ENCODE measurements around the gene FAM117A.
"Not testable (repeated sequence)": the region's sequence is repeated elsewhere in the genome, so short reads cannot be mapped to it uniquely, and the experiment has no call there.

FAM117A gene

DNA sequence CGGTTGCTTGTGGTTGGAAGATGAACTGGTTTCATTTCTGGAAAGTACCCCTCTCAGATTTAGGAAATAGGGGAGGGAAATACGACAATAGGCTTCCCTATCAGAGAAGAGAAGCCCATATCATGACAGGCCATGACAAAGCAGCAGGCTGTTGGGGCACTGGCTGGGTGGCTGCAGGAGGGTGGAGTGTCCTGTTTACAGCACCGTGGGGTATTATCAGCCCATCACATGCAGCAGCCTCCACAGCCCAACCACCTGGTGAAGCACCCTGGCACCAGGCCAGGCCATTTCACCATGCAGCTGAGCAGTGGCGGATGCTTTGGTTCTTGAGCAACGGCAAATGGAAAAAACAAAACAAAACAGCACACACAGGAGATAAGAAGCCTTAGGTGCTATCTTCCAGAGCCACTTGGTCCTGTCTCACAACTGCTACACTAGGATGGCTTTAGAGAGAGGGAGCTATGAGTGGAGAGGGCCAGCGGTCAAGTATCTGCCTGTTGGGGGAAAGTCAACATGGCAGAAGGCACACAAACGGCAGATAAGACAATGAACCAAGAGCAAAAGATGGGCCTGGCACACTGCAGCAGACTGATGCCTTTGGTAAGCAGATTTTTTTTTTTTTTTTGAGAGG, 24.2 kb downstream of the FAM117A start:
- DNase-seq (ENCODE audit: low spot score): peak; percentile 65

DNA sequence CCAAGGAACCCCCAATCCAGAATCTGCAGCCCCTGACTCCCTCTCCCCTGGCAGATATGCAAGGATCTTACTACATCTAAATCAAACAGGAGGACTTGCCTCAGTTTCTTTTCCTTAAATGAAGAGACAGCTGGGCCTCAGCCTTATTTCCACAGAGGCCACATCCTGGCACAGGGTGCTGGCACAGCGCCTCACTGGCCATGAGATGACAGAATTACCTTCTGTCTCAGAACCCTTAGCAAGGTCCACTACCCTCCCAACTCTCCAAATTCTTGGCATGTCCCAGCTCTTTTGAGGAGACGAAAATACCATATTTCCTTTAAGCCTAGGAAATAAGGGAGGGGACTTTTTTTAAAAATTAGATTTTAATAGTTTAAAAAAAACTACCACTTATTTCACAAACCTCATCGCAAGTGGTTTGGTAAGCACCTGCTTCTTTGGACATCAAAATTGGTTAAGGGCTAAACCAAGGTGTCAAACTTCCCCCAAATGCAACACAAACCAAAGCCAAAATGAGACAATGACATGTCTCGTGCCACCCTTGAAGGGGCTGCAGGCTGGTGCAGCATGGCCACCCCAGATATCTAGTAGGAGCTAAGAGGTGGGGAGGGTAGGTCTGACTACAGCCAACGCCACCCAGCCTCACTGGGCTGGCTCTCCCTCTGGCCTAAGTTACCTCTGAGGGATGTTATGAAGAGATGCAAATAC, 25.3 kb downstream of the FAM117A start:
- no peak for DNase-seq (ENCODE audit: low spot score)

DNA sequence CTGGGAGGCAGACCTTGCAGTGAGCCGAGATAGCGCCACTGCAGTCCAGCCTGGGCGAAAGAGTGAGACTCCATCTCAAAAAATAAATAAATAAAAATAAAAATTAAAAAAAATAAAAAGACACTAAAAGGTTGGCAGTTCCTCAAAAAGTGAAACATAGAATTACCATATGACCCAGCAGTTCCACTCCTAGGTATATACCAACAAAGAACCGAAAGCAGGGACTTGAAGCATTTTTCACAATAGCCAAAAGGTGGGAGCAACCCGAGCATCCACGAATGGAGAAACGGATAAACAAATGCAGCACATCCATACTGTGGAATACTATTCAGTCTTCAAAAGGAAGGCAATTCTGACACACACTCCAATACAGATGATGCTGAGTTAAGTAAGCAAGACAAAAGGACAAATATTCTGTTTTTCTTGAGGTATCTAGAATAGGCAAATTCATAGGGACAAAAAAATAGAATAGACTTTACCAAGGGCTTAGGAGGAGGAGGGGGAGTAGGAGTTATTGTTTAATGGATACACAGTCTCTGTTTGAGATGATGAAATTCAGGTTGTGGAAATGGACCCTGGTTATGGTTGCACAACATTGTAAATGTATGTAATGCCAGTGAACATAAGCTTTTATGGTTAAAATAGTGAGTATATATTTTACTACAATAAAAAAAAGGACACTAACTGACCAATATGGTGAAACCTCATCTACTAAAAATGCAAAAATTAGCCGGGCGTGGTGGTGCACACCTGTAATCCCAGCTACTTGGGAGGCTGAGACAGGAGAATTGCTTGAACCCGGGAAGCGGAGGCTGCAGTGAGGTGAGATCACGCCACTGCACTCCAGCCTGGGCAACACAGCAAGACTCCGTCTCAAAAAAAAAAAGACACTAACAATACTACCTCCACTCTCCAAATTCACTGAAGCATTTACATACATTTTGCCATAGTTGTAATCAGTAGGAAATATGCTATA, 29.1 kb downstream of the FAM117A start:
- no peak for DNase-seq (ENCODE audit: low spot score)

DNA sequence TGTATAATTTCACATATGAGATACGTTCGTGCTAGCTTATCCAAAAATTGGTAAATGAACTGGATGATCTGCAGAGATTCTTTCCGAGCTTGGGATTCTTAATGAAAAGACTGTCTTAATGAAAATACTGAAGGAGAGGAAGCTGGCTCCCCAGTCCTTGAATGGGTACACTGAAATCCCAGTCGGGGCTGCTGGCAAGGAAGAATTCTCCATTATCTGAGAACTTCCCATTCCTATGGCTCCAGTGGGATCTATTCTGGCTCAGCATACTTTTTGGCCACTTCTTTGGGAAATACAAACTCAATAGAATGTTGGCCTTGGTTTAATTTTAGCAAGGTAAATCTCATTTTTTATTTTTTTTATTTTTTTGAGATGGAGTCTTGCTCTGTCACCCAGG, 32.5 kb downstream of the FAM117A start:
- no peak for DNase-seq (ENCODE audit: low spot score)

DNA sequence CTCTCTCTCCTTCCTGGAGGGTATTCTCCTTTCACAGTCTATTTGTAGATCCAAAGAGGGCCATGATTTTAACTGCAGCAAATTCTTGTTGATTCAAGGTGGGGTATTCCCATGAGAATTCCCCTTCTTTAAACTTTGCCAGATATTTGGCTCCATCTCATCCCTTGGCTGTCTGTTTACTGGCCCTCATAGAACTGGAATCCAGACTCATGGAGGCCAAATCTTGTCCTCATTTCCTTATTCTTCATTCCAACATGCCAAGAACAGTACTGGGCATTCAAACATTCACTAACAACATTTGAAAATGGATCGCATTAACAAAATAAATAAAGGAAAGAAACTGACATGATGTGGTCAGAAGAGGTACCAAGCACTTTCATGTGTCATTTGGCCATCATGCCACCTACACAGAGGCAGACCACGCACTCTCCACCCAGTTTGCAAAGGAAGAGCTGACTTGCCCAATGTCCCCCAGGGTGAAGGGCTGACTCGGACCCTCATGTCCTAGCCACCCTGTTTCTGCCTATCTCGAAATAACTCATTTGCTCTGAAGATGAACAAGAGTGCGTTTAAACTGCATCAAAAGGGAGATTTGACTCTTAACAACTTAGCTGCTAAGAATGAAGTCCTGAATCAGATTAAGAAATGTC, 33.0 kb downstream of the FAM117A start:
- no peak for DNase-seq (ENCODE audit: low spot score)

DNA sequence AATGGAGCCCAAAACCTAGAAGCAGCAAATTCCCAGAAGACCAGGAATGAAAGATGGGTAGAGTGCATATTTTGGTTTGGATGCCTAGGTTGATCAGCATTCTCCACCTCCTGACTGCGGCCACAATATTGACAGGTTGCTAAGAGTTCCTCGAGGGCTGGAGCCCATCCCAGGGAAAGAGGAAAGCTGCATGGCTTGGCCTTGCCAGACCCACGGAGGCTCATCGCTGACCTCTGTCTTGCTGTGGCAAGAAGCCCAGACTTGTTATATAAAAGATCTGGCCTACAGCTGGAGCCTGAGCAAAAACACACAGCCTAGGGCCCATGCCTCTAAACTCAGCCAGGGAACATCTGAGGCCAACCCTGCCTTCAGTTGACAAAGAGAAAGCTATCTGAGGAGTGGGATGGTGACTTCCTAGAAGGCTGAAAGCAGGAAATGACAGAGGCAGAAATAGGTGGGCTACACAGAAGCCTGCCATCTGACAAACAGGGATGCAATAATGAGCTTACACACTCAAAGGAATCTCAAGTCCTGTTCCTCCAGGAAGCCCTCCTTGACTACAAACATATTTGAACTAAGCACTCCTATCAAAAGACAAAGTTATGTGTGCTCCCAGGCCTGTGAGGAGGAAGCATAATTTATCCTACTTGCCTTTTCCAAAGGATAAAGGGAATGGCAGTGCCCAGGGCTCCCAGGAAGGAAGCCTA, 33.7 kb downstream of the FAM117A start:
- no peak for DNase-seq (ENCODE audit: low spot score)

DNA sequence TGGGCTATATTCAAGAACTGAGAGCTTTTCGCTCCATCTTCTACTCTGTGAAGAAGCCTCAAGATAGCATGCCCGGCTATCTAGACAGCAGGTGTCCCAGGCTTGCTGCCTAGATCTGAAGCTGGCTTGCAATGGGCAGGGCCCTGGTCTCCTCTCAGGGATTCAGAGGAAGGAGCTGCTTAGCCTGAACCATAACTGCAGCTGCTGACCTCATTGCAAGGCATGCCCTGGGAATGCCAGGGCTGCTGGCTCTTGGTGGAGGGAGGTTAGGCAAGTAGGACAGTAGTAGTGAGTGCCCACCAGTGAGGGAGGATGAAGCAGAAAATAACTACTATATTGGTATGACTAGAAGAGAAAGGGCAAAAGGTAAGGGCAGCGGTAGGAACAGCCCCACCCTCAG, 34.9 kb downstream of the FAM117A start:
- DNase-seq (ENCODE audit: low spot score): no peak

DNA sequence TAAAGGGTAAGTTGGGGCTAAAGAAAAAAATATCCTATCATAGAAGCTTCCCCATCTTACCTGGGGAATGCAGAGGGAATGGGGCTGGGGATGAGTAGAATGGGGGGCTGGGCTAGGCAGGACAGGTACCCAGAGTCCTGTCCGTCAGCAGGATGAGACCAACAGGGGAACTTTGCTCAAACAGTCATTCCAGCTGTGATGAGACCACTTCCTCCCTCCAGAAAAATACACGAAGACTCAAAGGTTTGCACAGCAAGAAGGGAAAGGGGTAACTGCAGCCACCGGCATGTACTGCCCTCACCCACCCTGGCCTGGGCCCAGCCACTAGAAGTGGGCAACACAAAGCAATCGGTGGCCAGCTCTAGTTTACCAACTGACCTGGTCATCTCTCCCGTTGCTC, 35.5 kb downstream of the FAM117A start:
- no peak for DNase-seq (ENCODE audit: low spot score)

DNA sequence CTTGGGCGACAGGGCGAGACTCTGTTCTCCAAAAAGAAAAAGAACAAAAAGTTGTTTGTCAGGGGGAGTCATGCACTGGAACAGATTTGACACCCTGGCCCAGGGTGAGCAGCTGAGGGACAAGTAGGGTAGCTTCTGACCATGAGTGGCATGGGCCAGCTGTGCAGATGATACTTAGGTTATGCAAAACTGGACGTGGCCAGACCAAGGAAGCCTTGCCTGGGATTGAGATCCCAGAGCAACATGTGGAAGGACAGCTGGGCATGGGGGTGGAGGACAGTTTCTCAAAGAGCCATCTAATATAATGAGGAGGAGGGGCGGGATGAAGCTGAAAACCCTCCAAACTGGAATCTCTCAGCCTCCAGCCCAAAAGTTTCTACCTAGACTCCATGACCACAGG, 36.6 kb downstream of the FAM117A start:
- DNase-seq (ENCODE audit: low spot score): no peak

DNA sequence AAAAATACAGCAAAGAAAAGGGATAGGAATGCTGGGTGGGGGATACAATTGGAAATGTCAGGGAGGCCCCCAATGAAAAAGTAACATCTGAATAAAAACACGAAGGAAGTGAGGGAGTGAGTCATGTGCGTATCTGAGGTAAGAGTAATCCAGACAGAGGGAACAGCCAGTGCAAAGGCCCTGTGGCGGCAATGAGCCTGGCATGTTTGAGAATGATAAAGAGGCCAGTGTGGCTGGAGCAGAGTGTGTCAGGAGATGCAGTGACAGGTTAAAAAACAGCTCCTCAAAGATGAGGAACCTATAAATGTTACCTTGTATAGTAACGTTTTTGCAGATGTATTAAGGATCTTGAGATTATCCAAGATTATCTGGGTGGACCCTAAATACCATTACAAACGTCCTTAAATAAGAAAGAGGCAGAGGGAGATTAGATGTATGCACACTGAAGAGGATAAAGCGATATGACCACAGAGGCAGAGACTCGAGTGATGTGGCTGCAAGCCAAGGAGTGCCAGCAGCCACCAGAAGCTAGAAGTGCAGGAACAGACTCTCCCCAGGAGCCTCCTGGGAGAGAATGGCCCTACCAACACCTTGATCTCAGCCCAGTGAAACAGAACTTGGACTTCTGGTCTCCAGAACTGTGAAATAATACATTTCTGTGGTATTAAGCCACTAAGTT, 38.3 kb downstream of the FAM117A start:
- no peak for DNase-seq (ENCODE audit: low spot score)

DNA sequence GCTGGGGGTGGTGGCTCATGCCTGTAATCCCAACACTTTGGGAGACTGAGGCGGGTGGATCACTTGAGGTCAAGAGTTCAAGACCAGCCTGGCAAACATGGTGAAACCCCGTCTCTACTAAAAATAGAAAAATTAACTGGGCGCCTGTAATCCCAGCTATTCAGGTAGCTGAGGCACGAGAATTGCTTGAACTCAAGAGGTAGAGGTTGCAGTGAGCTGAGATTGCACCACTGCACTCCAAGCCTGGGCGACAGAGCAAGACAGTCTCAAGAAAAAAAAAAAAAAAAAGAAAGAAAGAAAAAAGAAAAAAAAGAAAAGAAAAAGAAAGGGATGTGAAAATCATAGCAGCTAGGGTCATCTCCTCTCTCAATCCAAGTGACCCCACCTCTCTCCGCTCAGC, 39.4 kb downstream of the FAM117A start:
- DNase-seq (ENCODE audit: low spot score): not testable (repeated sequence)

DNA sequence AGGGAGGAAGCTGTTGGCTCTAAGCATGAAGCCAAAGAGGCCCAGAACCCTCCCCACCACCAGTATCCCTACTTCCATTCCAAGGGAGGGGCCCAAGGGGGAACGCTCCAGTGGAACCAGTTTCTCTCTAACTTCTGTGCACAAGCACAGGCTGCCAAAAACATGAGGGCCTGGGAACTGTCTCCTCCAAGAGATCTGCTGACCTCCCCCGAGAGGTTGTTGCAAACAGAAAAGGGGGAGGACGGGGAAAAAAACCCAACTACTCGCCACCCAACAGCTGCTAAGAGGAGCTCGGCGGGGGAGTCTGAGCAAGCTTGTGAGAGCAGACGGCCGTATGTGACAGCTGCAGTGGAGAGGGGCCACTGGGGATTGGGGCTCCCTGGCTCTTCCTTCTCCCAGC, 40.5 kb downstream of the FAM117A start:
- no peak for DNase-seq (ENCODE audit: low spot score)

DNA sequence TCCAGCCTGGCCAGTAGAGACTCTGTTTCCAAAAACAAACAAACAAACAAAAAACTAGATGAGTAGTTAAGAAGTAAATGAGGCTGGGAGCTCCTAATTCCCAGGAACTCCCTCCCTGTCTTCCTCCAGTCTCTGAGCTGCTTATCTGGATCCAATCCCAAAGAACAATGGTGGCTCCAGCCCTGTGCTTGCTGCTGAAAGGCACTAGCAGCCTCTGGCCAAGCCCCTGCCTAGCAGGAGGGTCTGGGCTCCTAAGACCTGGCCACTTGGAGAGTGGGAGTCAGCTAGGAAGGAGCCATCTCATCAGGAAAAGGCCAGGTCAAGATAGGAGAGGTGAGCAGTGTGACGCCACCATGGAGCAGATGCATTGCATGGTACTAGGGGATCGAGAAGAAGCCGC, 41.9 kb downstream of the FAM117A start:
- DNase-seq (ENCODE audit: low spot score): no peak

DNA sequence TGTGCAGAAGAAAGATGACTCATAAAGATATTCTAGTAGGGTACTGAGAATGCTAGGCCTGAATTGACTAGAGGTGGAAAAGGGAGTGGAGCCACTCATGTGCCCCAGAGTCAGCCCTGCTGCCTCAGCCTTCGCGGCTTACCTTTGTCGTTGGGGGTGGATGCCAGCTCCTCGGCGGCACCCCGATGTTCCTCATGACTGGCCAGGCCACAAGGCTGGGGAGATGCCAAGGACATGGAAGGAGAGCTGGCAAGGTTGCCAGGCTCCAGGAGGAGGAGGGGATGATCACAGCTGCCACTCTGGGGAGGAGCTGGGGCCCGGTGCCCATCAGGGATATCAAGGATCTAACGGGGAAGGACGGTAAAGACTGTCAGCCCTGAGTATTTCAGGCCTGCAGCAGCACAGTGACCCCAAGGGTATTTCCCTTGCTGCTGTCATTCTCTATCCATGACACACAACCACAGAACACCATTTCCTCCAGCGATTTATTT, 46.5 kb downstream of the FAM117A start:
- DNase-seq (ENCODE audit: low spot score): no peak

DNA sequence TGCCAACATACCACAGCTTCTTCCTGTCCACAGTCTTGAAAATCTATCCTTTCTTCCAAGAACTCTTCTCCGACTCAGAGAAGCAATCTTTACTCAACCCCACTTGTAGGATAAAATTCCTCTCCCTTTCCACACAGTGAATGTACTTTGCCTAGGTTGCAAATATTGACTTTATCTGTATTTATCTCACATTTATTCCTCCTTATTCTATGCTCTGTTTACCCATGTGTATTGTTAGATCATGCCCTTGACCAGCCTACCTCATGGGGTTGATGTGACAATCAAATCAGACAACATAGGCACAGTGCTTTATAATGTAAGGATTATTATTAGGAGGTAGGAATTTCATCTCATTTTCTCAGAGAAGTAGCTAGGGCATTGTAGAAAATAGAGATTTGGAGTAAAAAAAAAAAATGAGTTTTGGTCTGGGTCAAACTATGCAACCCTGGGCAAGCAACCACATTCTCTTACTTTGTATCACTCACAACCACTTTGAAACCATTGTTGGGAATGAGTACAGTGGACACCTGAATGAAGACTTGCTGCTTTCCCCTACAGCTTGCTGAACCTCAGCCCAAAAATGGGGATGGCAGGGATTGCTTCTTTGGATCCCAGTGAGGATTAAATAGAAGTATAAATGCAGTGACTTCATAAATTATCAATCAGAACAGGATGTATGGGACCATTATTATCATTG, 47.1 kb downstream of the FAM117A start:
- no peak for DNase-seq (ENCODE audit: low spot score)

DNA sequence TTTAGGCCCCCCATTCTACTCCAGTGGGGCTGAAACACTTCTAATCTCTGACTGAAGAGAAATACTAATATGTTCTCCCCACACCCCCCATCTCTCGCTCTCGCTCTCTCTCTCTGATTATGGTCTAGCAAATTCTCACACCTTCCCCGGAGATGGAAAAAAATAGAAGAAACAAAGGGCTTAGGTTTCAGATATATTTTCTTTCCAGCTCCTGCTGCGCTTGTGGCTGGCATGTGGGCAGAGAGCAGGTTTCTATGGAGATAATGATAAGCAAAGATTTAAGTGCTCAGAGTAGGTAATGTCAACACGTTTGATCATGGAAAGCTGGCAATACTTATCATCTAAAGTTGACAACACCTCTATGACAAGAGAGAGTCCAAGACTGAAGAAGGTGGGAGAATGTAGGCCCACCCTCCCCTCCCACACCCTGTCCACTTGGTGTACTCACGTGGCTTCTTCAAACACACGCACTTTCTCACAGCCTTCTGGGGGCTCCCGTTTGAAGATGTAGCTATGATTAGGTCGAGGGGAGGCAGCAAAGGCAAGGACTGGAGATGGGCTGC, 48.1 kb downstream of the FAM117A start:
- no peak for DNase-seq (ENCODE audit: low spot score)

DNA sequence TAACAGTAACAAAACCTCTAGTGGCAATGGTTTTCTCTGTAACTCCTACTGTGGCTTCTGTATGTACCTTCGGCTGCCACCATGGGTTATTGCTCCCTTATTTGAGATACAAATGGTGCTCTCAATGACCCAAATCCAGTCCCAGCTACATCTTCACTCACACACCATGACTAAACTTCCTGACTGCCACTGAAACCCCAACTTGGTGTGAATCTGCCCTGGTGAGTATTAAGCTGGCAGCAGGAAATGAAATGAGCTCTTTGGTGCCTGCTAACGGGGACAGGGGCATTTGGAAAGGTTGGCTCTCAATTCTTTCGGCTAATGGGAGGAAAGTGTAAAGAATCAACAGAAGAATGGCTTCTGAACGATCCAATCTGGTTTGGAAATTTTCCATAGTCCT, 48.7 kb downstream of the FAM117A start:
- no peak for DNase-seq (ENCODE audit: low spot score)

DNA sequence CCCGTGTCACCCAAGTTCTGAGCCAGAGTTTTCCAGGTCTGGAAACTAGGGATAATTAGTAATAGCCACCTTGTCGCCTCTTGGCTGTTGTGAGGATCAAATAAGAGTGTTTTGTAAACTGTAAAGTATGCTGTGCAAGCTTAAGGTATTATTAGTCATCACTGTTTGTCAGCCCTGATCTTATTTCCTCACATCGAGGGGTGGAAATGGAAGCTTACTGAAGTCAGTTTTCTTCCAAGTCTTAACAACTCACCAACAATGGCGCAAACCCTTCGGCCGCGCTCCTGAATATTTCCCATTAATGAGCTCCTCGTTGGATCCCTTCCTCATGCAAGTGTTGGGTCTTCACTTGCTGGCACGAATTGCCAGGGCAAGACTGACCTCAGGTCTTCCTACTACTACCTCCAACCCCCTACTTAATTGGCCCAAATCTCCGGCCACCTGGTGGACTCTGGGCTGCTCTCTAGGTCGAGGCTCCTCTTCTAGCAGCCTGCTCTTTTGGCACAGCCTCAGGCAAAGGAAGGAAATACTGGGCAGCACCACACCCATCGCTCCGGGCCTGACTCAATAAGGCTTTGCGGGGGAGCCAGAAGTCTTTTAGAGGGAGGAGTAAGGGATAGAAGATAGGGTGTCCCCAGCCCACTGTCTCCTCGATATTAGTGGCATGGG, 55.3 kb downstream of the FAM117A start:
- DNase-seq (ENCODE audit: low spot score): no peak
